HG03175 (cell line): ENCODE measurements around the gene CAPN14.

Source experiments
- ATAC-seq: cut with Tn5 transposase; IDR thresholded peaks from one replicate; pipeline ENCODE4 v1.9.1; 2021; ENCODE audit warnings: mild to moderate bottlenecking, moderate library complexity; ENCODE audit not compliant: unreplicated experiment

CAPN14 gene

GRCh38 chr2:31228717-31229116 is 11.4 kb upstream of the CAPN14 start:
- no peak for ATAC-seq

DNA sequence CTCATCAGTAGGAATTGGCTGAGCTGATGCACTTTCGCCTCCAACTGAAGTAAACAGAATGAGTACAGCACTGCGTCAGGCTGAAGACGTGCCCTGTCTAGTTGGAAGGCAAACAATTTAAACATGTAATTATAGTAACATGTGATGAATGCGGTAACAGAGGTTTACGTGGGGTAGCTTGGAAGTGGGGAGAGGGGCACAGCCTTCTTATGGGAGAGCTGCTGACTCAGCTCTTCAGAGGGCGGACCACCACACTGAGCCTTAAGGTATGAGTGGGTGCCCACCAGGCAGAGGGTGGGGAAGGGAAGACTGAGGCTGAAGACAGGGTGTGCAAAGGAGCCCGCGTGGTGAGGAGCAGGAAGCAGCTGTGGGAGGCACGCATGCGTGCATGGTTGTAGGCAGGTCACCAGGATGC is 10.4 kb upstream of the CAPN14 start:
- no peak for ATAC-seq

DNA sequence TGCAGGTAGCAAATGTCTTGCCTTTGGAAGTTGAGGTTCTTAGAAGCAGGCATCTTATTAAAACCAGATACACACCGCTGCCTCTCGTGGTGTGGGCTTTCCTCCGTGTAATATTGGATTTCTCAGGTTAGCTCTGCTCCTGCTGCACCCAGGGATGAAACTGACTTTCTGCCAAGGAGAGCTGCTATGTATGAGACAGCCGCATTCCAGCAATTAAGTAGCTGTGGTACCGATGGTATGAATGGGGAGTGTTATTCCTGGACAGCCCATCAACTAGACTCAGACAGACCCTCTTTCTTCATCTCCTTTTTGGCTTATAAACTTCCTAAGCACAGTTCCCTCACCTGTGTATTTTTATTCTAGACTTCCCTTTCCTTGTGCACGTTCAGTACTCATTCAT is 9.8 kb upstream of the CAPN14 start:
- no peak for ATAC-seq

DNA sequence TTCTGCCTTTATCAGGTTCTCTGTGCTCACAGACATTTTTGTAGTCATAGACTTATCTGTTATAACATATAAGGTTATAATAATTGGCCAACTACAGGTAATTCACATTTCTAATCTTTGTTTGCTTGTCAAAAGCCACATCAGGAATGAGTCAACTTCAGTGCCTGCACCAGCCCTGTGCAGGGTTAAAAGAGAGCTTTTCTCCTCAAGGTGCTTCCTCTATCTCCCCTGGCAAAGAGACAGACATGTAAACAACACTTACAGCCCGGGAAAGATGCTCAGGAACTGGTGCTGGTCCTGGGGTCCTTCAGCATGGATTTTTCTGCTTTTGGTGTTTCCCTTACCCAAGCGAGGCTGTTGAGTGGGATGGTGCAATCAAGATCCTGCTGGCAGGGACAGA is 9.0 kb upstream of the CAPN14 start:
- ATAC-seq: no peak

DNA sequence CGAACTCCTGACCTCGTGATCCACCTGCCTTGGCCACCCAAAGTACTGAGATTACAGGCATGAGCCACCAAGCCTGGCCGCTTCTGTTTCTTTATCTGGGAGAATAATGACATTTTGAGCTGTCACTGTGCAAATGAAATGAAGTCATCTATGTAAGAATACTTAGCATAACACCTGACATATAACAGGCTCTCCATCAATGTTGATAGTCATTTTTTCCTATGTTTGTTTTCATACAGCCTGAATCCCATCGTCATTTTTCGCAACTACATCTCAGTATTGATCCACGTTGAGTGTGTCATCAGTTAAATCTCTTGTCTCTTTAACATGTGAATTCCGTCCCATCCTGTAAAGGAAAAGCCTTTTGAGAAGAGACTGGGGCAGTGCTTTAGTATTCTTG is 6.4 kb upstream of the CAPN14 start:
- ATAC-seq: no peak

DNA sequence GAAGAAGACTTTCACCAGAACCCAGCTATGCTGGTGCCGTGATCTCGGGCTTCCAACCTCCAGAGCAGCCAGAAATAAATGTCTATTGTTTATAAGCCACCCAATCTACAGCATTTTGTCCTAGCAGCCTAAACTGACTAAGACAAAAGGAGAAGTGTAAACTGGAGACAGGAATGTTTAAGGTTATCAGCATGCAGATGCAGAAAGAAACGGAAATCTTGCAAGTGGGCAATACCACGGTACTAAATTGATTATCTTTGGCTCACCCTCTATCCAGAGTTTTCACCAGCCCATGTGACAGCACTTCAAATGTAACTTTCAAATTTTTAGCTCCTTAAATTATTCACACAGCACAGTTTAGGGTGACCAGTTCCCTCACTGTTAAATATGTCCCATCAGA is 5.7 kb upstream of the CAPN14 start:
- ATAC-seq: no peak

- ATAC-seq: no peak
Observed at GRCh38 chr2:31222071-31222470, 4.8 kb upstream of the CAPN14 start.

GRCh38 chr2:31221544-31221943 is 4.2 kb upstream of the CAPN14 start:
- ATAC-seq: no peak

DNA sequence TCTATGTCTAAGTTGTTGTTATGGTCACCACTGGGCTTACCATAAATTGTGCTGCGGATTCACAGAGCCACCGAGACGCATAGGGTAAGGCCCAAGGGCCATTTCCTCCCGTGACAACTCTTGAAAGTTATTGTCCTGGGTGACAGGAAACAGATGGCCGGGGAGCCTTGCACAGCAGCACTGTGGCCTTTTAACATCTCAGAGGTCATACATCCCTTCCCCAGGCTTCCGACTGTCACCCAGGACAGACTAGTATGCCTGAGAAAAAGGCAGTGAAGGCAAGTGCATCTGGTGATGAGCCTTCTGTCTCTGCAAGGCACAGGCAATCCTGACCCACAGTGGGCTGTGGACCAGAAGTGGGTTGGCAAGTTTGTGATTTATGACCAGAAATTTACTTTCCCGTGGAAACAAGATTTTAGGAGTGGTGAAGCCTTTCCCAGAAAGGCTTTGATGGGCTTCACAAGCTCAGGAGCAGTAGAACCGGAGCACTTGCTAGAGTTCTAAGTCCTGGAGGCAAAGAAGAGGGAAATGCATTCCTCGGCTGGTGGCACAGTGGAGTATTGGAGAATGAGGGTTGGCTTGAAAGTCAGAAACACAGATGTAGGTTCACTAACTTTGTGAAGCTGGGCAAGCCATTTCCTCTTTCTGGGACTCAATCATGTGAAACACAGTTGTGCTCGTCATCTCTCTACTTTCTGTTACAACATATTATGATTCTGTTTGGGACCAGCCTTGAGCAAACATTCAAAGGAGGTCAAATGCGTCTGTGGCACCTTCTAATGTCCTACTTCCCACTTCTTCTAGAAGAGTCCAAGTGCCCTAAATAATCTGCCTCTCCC is 2.0 kb upstream of the CAPN14 start:
- peak; percentile 78 for ATAC-seq

DNA sequence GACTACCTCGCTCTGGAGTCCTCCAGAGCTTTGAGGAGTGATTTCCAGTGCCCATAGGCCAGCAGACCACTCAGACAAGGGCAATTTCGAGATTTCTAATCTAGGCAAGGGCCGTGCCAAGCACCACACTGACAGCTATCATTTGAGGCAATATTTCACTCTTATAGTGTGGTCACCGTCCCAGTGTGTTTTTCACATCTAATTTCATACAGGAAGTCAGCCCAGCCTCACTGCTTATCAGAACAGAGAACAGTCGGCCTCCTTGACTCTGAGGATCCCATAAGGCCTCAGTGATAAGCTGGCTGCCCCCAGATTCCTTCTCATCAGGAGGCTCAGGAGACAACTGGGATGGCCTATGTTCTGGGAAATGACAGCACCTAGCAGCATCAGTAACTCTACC is 581 bp downstream of the CAPN14 start:
- ATAC-seq: peak; percentile 53

- no peak for ATAC-seq
Observed at GRCh38 chr2:31214444-31214915, 2.8 kb downstream of the CAPN14 start.

- no peak for ATAC-seq
Observed at GRCh38 chr2:31213601-31214443, 3.5 kb downstream of the CAPN14 start.

- no peak for ATAC-seq
Observed at GRCh38 chr2:31212659-31213600, 4.4 kb downstream of the CAPN14 start.

GRCh38 chr2:31208240-31208639 is 9.1 kb downstream of the CAPN14 start:
- ATAC-seq: no peak

DNA sequence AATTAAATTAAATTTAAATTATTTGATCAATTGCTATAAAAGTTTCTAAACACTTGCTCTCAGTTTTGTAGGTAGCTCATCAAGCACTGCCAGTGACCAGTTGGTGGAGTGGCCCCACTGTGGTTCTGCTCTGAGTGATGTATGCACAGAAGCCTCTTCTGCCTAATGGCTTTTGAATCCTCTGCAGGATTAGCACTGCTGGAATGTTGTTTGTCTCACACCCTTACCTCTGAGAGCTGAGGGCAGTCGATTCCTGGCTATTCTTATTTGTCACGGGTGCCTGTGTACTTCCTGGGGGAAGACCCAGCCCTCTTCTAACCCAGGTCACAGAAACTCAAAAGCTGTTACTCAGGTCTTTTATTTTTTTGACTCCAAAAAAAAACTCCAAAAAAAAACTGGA is 9.5 kb downstream of the CAPN14 start:
- no peak for ATAC-seq

GRCh38 chr2:31205613-31206012 is 11.7 kb downstream of the CAPN14 start:
- no peak for ATAC-seq

DNA sequence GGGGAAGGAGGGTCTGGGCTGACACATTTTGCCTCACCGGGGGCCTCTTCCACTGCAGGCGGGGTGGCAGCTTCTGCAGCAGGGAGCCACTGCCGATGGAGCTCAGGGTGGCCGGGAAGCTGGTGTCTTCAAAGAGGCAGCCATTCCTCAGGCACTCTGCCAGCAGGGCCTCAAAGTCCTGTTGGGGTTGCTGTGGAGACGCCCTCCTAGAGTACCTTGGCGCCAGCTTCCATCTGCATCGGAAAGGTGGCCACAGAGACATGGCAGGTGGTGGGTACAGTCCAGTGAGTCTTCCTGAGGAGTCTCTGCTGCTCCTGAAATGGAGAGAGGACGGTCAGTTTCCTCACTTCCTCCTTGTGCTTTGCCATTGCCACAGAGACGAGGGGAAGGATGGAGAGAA is 12.1 kb downstream of the CAPN14 start:
- no peak for ATAC-seq

GRCh38 chr2:31204783-31205182 is 12.5 kb downstream of the CAPN14 start:
- ATAC-seq: no peak

DNA sequence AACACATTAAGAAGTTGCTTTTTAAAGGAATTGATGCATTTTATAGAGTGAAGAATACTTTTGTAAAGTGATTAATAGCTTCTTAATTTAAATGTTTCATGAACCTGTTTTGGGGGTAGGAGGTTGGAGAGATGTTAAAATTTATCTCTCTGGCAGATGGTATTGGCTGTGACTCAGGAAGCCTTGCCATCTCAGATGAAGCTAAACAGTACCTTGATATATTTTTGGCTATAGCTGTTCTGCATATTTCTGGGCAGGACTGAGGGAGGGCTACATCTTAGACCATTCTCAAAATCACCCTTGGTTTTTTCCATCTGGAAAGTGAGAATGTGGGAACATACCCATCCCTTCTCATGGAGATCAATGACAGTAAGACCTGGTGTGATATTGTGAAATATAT is 13.4 kb downstream of the CAPN14 start:
- no peak for ATAC-seq

DNA sequence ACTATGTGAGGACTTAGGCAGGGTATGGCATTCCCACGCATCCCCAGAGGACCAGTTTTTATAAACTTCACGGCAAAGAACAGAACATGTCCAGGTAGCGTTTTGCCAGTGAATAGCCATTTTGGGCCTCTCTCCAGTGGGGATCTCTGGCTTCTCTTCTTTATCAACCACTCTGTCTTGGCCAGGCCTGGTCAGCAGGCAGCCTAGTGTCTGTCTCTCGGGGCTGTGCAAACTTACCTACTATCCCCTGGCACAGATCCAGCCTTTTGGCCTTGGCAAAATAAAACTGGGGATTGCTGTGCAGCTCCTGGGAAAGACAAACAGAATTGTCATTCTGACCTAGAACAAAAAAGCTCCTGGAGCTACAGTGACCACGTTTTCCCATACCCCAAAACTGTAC is 14.5 kb downstream of the CAPN14 start:
- ATAC-seq: no peak

DNA sequence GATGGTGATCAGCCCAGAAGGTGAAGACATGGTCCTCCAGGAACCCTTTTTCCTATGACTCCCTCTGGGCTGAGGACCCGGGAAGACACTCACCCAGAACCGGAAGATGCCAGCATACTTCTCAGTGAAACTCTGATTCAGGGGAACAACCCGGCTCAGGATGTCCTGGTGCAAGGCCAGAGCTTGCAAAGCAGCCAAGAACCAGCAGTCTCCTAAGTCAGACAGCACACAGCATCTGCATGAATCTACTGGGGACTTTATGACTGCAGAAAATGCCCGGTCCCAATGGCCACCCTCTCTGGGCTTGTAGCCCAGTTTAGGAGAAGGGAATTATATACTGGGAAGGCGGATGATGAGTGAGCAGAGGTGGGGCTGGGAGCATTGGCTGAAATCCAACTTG is 15.3 kb downstream of the CAPN14 start:
- ATAC-seq: no peak
